ENCODE measurements around the gene SMIM36. TPM values are rescaled to one million over a fixed set of nuclear protein-coding genes. Genes with fewer than 3 reads are reported as not detected.
A peak's percentile ranks its signal among the peaks of the same experiment; 100 is the strongest.

The SMIM36 gene
- total and polyA plus RNA-seq, 5 experiments from 2014 or later = 0.05 TPM; not detected in 4

DNA sequence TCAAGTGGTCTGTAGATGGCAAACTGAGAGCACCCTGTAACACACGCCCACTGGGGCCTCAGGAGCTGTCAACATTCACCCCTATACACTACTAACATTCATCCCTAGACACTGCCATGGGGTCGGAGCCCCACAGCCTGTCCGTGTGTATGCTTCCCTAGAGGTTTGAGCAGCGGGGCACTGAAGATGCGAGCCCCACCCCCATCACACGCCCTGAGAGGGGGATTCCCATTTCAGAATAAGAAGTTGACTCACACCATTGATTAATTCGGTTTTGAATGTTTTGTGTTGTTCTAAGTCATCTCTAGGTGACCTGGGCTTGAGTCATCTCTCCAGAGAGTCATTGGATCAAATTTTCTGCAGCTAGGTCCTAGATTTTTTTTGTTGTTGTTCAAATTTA is 52.3 kb downstream of the SMIM36 start:
- peaks cover 0 to 8% (median 3%) of the 10 kb centered on the region in 5 donors for H3K27me3 Mint-ChIP-seq
- POLR2A ChIA-PET = no interaction called here
- ATAC-seq (no peak), DNase-seq (no peak)
- H3K27ac Mint-ChIP-seq = no peak overlapping the region
- H3K4me3 Mint-ChIP-seq = no peak overlapping the region
- H3K36me3 Mint-ChIP-seq = no peaks in the 10 kb centered on the region
- peaks cover 0 to 3% (median 0%) of the 10 kb centered on the region in 9 donors for H3K9me3 Mint-ChIP-seq
- H3K4me1 Mint-ChIP-seq = peaks cover 3 to 10% (median 5%) of the 10 kb centered on the region in 4 donors

DNA sequence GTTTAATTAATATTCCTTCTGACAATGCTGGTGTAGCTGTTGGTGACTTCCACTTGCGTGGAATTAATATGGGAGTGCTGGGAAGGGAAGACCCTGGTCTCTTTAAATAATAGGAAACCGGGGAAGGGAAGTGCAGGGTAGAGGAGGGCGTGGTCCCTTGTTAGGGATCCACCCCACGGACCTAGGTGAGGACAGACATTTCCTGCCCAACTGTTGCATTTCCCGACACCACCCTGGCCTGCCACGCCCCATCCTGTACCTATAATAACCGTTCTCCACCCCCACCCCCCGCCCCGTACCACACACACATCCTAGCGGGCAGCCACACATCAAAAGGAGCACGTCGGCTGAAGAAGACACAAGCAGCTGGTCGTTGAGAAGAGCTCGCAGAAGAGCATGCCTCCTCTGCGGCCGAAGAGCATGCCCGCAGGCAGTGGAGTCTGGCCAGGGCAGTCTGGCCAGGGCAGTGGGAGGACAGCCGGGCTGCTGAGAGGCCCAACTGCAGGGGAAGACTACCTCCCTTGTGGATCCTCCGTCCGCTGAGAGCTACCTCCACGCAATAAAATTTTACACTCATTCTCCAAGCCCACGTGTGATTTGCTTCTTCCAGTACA is 52.9 kb downstream of the SMIM36 start:
- POLR2A ChIA-PET = no interaction called here
- peaks cover 0 to 6% (median 2%) of the 10 kb centered on the region in 4 donors for H3K4me1 Mint-ChIP-seq
- no peaks in the 10 kb centered on the region for H3K36me3 Mint-ChIP-seq
- H3K27ac Mint-ChIP-seq = peak overlapping the region in 1 of 10 donors; percentile 44
- peaks cover 0 to 3% (median 0%) of the 10 kb centered on the region in 9 donors for H3K9me3 Mint-ChIP-seq
- no peak for ATAC-seq
- peaks cover 0 to 9% (median 5%) of the 10 kb centered on the region in 5 donors for H3K27me3 Mint-ChIP-seq
- H3K4me3 Mint-ChIP-seq = no peak overlapping the region
- no peak for DNase-seq

DNA sequence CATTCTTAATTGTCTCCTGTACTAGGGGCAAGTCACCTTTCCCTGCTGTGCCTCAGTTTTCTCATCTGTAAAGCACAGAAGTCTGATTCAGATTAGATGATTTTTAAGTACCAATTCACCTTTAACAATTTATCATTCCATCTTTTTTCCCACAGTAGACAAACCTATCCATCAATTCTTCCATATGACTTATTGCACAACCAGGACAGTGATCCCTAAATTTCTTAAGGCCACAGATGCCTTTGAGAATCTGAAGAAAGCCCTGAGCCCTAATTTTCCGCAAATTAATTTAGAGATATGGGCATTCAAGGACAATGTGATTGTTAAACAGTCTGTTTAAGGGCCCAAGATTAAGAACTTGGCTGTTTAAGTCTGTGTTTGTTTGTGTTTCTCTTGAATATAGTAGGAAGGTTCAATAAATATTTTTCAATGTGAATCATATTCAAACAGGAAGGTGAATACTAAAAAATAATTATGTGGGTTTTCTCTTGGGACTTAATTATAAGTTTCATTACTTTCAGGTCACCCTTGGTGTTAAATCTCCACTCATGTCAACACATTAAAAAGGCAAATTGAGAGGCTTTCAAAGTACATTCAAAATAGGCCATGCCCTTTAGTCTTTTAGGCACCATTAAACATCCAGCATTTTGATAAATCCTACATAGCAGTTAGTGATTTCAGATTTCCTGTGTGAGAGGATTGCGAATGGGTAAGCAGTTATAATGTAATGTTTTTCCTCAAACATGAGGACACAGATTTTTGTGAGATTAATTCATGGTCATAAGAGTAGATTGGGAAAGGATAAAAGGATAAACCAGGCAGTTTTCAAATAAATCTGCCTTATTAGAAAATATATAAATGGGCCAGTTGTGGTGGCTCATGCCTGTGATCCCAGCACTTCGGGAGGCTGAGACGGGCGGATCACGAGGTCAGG is 54.7 kb downstream of the SMIM36 start:
- no peak overlapping the region for H3K27ac Mint-ChIP-seq
- POLR2A ChIA-PET = no interaction called here
- ATAC-seq = no peak
- peaks cover 0 to 3% (median 0%) of the 10 kb centered on the region in 9 donors for H3K9me3 Mint-ChIP-seq
- H3K4me1 Mint-ChIP-seq = peaks cover 0 to 6% (median 2%) of the 10 kb centered on the region in 4 donors
- no peak overlapping the region for H3K4me3 Mint-ChIP-seq
- H3K27me3 Mint-ChIP-seq = peaks cover 0 to 10% (median 5%) of the 10 kb centered on the region in 5 donors
- DNase-seq = no peak
- H3K36me3 Mint-ChIP-seq = no peaks in the 10 kb centered on the region

DNA sequence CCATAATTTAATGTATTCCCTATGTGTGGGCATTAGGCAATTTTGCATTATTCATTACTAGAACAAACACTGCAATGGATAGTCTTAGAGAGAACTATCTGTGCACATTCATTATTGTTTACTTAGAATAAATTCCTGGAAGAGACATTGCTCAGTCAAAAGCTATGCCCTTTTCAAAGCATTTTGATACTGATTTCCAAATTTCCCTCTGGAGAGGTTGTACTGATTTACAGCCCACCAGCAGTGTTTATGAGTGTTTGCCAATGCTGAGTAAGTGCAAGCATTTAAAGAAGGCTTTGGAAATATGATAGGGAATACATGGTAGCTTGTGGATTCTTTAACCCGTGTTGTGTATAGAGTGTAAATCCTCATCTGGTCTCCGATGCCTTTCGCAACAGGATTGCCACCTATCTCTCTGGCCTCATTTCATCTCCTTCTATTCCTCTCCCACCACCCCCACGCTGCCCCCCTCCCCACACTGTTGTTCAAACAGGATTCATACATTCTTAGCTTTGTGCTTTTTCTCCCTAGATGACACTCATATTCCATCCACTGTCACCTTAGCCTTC is 56.3 kb downstream of the SMIM36 start:
- Mint-ChIP-seq H3K27ac (no peak overlapping the region), H3K27me3 (peaks cover 0 to 14% (median 5%) of the 10 kb centered on the region in 5 donors), H3K4me1 (peaks cover 2 to 12% (median 6%) of the 10 kb centered on the region in 4 donors), H3K36me3 (no peaks in the 10 kb centered on the region), H3K9me3 (peaks cover 0 to 3% (median 0%) of the 10 kb centered on the region in 9 donors), H3K4me3 (no peak overlapping the region)
- no peak for DNase-seq
- ATAC-seq = no peak
- POLR2A ChIA-PET = no interaction called here

DNA sequence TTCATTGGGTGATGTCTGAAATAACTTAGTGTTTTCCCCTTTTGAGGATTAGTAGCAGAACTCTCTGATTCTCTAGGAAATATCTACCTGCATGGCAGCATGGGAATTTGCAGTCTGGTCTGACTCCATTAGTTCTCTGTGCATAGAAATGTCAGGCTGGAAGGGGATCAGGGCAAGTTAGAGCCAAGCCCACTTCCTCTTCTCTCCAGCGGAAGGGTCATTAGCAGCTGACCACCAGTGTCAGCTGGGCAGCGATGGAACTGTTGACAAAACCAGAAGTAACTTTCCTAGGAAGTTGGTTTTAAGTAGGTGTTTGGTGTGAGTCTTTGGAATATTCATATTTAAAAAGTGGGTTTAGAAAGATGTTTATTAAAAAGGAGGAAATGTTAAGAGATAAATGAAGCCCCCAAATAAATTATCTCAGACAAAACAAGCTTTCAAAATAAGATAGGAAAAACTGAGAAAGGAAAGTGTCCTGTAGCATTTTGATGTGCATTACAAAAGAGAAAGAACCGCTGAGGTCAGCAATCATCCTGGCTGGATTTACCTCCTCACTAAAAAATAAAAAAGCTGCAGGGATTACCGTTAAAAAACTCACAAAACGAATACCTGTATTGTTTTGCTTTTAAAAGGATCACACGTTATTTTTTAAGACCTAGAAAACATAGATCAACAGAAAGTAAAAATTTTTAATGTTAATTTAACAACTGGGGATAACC is 57.3 kb downstream of the SMIM36 start:
- Mint-ChIP-seq H3K27ac (no peak overlapping the region), H3K9me3 (peaks cover 0 to 3% (median 0%) of the 10 kb centered on the region in 9 donors), H3K4me1 (peaks cover 2 to 12% (median 5%) of the 10 kb centered on the region in 4 donors), H3K36me3 (no peaks in the 10 kb centered on the region), H3K4me3 (no peak overlapping the region), H3K27me3 (peaks cover 0 to 18% (median 5%) of the 10 kb centered on the region in 5 donors)
- POLR2A ChIA-PET = no interaction called here
- DNase-seq = no peak
- ATAC-seq = no peak

DNA sequence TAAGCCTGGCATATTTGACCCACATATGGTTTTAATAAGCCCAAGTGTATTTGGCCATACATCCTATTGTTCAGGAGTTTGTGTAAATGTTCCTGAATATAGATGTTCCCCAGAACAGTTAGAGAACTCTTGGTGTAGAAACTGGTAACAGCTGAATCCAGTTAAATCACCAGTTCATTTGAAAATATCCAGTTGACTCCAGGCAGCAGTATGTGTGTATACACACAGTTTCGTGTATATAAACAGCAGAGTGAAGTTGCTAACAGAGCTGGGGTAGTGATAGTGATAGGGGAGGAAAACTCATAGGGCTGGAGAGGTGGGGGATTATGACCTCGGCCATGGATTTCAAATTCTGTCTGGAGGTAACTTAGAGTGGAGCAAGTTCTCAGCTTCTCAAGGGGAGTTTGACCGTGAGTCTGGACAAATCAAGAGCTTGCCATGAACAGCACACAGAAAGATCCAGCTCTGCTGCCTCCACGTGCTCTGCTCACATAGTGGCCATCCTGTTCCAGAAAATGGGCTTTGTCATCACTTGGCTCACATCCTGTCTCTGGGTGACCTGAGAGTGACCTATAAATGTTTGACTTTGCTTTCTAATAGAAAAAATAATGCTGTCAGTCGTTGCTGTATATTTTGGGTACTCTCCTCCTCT is 59.0 kb downstream of the SMIM36 start:
- peaks cover 2 to 6% (median 4%) of the 10 kb centered on the region in 4 donors for H3K4me1 Mint-ChIP-seq

DNA sequence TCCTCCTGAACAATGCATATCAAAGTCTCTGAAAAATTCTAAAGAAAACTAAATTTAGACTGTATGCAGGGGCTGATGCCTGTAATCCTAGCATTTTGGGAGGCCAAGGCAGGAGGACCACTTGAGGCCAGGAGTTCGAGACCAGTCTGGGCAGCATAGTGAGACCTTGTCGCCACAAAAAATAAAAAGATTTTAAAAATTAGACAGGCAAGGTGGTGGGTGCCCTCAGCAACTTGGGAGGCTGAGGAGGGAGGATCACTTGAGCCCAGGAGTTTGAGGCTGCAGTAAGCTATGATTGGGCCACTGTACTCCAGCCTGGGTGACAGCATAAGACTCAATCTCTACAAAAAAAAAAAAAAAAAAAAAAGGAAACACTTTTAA is 59.5 kb downstream of the SMIM36 start:
- H3K4me3 Mint-ChIP-seq = no peak overlapping the region
- DNase-seq = no peak
- peaks cover 0 to 3% (median 0%) of the 10 kb centered on the region in 9 donors for H3K9me3 Mint-ChIP-seq
- no peak overlapping the region for H3K27ac Mint-ChIP-seq
- peaks cover 2 to 6% (median 4%) of the 10 kb centered on the region in 4 donors for H3K4me1 Mint-ChIP-seq
- peaks cover 0 to 23% (median 3%) of the 10 kb centered on the region in 5 donors for H3K27me3 Mint-ChIP-seq
- no peaks in the 10 kb centered on the region for H3K36me3 Mint-ChIP-seq
- POLR2A ChIA-PET = no interaction called here
- no peak for ATAC-seq

More for the DNA sequence above, 59.0 kb downstream of the SMIM36 start:
- H3K4me3 Mint-ChIP-seq = no peak overlapping the region
- H3K9me3 Mint-ChIP-seq = peaks cover 0 to 3% (median 0%) of the 10 kb centered on the region in 9 donors
- POLR2A ChIA-PET = no interaction called here
- H3K27me3 Mint-ChIP-seq = peaks cover 0 to 23% (median 5%) of the 10 kb centered on the region in 5 donors
- H3K36me3 Mint-ChIP-seq = no peaks in the 10 kb centered on the region
- no peak for ATAC-seq
- DNase-seq = no peak
- no peak overlapping the region for H3K27ac Mint-ChIP-seq

DNA sequence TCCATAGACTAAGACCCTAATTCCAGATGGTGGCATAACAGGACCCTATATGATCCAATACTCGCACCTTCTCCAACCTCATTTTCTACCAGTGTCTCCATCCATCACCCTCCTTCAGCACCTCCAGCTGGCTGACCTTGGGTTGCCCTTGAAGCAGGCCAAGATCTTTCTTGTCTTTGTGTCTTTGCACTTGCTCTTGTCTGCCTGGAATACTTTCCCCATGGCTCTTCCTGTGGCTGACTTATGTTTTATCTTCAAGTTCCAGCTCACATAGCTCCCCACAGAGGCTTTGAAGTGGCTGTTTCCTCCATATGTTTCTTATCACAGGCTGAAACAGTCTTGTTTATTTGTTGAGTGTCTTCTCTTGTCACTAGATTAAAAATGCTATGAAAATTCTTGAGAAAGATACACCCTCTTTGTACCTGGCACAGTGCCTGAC is 60.0 kb downstream of the SMIM36 start:
- POLR2A ChIA-PET = no interaction called here
- Mint-ChIP-seq H3K4me1 (peaks cover 2 to 6% (median 4%) of the 10 kb centered on the region in 4 donors), H3K36me3 (no peaks in the 10 kb centered on the region), H3K27me3 (peaks cover 0 to 23% (median 2%) of the 10 kb centered on the region in 5 donors), H3K27ac (peak overlapping the region in 1 of 10 donors; percentile 2), H3K9me3 (peaks cover 0 to 2% (median 0%) of the 10 kb centered on the region in 9 donors), H3K4me3 (no peak overlapping the region)
- ATAC-seq (no peak), DNase-seq (no peak)

DNA sequence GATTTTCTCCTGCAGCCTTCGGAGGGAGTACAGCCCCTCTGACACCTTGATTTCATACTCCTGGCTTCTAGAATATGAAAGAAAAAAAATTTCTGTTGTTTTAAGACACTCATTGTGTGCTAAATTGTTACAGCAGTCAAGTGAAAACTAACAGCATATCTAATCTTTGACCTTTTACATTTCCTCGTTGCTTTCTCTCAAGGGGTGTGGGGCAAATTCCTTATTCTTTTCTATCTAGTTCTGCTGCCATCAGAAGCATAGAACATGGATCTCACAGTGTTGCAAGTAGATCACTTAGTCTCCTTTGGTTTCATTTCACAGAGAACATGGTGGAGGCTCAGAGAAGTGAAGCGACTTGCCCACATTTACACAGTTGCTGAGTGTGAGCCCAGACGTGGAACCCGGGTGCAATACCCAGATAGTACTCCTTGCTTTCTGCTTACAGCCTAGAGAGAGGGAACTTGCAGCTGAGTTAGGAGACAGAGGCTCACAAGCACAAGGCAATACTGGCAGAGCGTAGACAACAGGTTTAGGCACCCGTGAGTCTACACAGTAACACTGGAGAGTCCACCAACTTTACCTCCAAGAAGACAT is 60.9 kb downstream of the SMIM36 start:
- H3K4me3 Mint-ChIP-seq = no peak overlapping the region
- H3K27ac Mint-ChIP-seq = no peak overlapping the region
- DNase-seq (no peak), ATAC-seq (no peak)
- POLR2A ChIA-PET = no interaction called here
- no peaks in the 10 kb centered on the region for H3K36me3 Mint-ChIP-seq
- peaks cover 2 to 6% (median 4%) of the 10 kb centered on the region in 4 donors for H3K4me1 Mint-ChIP-seq
- H3K9me3 Mint-ChIP-seq = peaks cover 0 to 2% (median 0%) of the 10 kb centered on the region in 9 donors
- H3K27me3 Mint-ChIP-seq = peaks cover 0 to 23% (median under 1%) of the 10 kb centered on the region in 5 donors

DNA sequence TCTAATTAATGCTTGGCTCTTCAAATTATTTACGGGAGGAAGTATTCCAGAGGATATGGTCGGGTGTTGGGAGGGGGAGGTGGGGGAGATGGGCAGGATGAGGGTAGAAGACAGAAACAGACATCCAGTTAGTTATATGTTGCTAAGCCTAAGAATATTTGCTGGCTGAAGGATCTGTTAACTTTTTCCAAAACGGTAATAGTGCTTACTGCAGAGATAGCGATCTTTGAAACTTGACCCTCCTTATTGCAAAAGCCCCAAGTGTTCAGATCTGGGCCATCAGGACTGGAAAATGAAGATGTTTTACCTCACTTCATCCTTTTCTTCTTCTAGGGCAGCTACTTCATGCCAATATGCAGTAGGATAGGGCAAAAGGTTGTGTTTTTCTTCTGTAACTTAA is 62.6 kb downstream of the SMIM36 start:
- peaks cover 2 to 10% (median 5%) of the 10 kb centered on the region in 4 donors for H3K4me1 Mint-ChIP-seq
- H3K4me3 Mint-ChIP-seq = no peak overlapping the region
- H3K9me3 Mint-ChIP-seq = peaks cover 0 to 1% (median 0%) of the 10 kb centered on the region in 9 donors
- H3K27me3 Mint-ChIP-seq = peaks cover 0 to 17% (median 0%) of the 10 kb centered on the region in 5 donors
- ATAC-seq (no peak), DNase-seq (no peak)
- no peaks in the 10 kb centered on the region for H3K36me3 Mint-ChIP-seq
- no peak overlapping the region for H3K27ac Mint-ChIP-seq
- POLR2A ChIA-PET = no interaction called here

DNA sequence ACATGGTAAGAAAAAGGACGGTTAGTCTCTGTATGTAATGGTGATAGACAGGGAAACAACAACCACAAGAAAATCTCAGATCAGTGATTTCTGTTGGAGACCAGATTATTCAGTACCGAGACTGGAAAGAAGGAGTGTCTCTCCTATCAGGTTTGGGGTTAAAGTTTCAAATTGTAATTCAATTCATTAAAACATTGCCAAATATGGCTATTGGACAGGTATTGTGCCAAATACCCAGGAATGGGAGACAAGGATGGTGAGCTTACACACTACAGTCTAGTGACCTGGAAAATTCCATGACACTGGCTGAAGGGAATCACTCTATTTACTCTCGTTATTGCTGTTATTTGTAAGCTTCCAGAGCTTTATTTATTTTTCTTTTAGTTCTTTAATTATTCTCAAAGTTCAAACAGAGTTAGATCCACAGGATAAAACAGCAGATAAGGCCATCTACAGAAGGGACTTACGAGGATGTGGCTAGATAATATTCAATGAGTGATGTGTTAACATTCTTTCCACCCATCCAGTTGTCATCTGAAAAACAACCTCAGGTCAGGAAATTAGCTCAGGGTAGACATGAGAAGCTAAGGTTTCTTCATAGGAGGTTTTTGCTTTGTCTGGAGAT is 64.6 kb downstream of the SMIM36 start:
- H3K4me3 Mint-ChIP-seq = no peak overlapping the region
- POLR2A ChIA-PET = interaction anchor here (0.7 kb wide), 1 partner anchor 57 kb away, joined by 3 read pairs; no protein-coding TSS in a partner anchor
- no peaks in the 10 kb centered on the region for H3K36me3 Mint-ChIP-seq
- ATAC-seq = no peak
- DNase-seq = no peak
- H3K27me3 Mint-ChIP-seq = peaks cover 0 to 15% (median 0%) of the 10 kb centered on the region in 5 donors
- peaks cover 0 to 1% (median 0%) of the 10 kb centered on the region in 9 donors for H3K9me3 Mint-ChIP-seq
- peaks cover 2 to 10% (median 5%) of the 10 kb centered on the region in 4 donors for H3K4me1 Mint-ChIP-seq
- H3K27ac Mint-ChIP-seq = peak overlapping the region in 1 of 10 donors; percentile 11

Data from naive thymus-derived CD8-positive, alpha-beta T cell (primary cell).